ENCODE data around the gene CFAP20DC.
A peak's percentile ranks its signal among the peaks of the same experiment; 100 is the strongest.

The CFAP20DC gene

DNA sequence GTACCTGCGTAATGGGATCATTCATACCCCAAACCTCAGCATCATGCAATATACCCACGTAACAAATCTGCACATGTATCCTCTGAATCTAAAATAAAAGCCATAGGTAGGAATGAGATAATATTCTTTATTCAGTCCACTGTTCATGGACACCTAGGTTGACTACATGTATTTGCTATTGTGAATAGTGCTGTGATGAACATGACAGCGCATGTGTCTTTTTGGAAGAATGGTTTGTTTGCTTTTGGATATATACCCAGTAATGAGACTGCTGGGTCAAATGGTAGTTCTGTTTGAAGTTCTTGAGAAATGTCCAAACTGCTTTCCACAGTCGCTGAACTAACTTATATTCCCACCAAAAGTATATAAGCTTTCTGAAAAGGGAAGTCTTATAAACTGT, 265.4 kb downstream of the CFAP20DC start:
- no peak overlapping the region for H3K4me3 ChIP-seq (ENCODE audit: low read depth, low read length)
- DNase-seq (ENCODE audit: low read depth), result no peak
- no peak for TF ChIP-seq MYC (IDR thresholded peaks at IDR 0.05; ENCODE audit: low read depth, low read length)
- no peak for TF ChIP-seq POLR2A (IDR thresholded peaks at IDR 0.05; ENCODE audit: extremely low read depth, insufficient read length)
- TF ChIP-seq, protein P1, sequence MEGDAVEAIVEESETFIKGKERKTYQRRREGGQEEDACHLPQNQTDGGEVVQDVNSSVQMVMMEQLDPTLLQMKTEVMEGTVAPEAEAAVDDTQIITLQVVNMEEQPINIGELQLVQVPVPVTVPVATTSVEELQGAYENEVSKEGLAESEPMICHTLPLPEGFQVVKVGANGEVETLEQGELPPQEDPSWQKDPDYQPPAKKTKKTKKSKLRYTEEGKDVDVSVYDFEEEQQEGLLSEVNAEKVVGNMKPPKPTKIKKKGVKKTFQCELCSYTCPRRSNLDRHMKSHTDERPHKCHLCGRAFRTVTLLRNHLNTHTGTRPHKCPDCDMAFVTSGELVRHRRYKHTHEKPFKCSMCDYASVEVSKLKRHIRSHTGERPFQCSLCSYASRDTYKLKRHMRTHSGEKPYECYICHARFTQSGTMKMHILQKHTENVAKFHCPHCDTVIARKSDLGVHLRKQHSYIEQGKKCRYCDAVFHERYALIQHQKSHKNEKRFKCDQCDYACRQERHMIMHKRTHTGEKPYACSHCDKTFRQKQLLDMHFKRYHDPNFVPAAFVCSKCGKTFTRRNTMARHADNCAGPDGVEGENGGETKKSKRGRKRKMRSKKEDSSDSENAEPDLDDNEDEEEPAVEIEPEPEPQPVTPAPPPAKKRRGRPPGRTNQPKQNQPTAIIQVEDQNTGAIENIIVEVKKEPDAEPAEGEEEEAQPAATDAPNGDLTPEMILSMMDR (IDR thresholded peaks at IDR 0.05; ENCODE audit: low read depth, low read length), result no peak
- TF ChIP-seq, protein P2, sequence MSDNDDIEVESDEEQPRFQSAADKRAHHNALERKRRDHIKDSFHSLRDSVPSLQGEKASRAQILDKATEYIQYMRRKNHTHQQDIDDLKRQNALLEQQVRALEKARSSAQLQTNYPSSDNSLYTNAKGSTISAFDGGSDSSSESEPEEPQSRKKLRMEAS (IDR thresholded peaks at IDR 0.05; ENCODE audit: low read depth, low read length), result no peak

DNA sequence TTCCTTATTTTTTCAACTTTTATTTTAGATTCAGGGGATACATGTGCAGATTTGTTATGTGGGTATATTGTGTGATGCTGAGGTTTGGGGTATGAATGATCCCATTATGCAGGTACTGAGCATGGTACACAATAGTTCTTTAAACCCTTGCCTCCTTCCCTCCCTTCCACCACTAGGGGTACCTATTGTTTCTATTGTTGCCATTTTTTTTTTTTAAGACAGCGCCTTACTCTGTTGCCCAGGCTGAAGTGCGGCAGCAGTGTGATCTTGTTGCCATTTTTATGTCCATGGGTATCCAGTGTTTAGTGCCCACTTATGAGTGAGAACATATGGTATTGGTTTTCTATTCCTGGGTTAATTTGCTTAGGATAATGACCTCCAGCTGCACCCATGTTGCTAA, 266.0 kb downstream of the CFAP20DC start:
- TF ChIP-seq, protein P1 (IDR thresholded peaks at IDR 0.05; ENCODE audit: low read depth, low read length), result peak; percentile 5
- no peak for TF ChIP-seq POLR2A (IDR thresholded peaks at IDR 0.05; ENCODE audit: extremely low read depth, insufficient read length)
- no peak for DNase-seq (ENCODE audit: low read depth)
- H3K4me3 ChIP-seq (ENCODE audit: low read depth, low read length), result no peak overlapping the region

DNA sequence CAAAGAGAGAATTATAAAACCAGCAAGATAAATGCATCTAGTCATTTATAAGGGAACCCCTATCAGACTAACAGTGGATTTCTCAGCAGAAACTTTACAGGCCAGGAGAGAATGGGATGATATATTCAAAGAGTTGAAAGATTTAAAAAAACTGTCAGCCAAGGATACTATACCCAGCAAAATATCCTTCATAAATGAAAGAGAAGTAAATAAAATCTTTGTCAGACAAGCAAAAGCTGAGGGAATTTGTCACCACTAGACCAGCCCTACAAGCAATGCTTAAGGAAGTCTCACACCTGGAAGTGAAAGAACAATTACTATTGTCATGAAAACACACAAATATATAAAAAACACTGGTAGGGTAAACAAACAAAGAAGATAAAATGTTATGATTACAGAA, 269.9 kb downstream of the CFAP20DC start:
- no peak overlapping the region for H3K4me3 ChIP-seq (ENCODE audit: low read depth, low read length)
- TF ChIP-seq, protein P1 (IDR thresholded peaks at IDR 0.05; ENCODE audit: low read depth, low read length), result no peak
- TF ChIP-seq MYC (IDR thresholded peaks at IDR 0.05; ENCODE audit: low read depth, low read length) (no peak), POLR2A (IDR thresholded peaks at IDR 0.05; ENCODE audit: extremely low read depth, insufficient read length) (no peak)
- TF ChIP-seq, protein P2 (IDR thresholded peaks at IDR 0.05; ENCODE audit: low read depth, low read length), result no peak
- no peak for DNase-seq (ENCODE audit: low read depth)

DNA sequence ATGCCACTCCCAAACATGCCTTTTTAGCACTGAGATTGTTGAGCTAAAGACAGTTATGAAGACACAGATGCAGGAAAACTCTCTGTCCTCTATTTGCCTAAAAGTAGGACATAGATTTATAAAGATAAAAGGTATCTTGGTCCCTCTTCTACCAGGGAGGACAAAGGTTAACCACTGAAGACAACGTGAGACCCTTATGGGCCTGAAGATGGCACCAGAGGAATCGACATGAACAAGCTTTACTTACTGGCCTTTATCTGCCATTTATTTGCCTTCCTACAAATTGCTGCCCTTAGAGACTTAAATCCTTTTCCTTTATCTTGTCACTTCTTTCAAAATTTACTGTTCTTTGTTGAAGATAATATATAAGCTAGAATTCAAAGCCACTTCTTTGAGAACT, 273.6 kb downstream of the CFAP20DC start:
- no peak for TF ChIP-seq MYC (IDR thresholded peaks at IDR 0.05; ENCODE audit: low read depth, low read length)
- TF ChIP-seq, protein P1 (IDR thresholded peaks at IDR 0.05; ENCODE audit: low read depth, low read length), result no peak
- no peak for TF ChIP-seq POLR2A (IDR thresholded peaks at IDR 0.05; ENCODE audit: extremely low read depth, insufficient read length)
- TF ChIP-seq, protein P2 (IDR thresholded peaks at IDR 0.05; ENCODE audit: low read depth, low read length), result no peak
- DNase-seq (ENCODE audit: low read depth), result peak; percentile 8
- H3K4me3 ChIP-seq (ENCODE audit: low read depth, low read length), result no peak overlapping the region

DNA sequence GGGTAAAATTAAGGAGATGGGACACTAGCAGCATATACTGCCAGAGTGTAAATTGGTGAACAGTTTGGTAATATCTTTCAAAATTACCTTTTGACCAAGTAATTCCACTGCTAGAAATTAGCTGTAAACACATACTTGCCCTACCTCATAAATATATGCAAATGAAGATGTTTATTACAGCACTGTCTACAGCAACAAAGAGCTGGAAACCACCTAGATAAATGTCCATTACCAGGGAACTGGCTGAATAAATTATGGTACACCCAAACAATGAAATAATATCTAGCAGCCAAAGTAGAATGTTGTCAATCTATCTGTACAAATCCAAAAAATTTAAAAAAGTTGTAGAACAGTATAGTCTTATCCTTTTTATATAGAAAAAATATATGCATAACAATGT, 277.4 kb downstream of the CFAP20DC start:
- no peak for DNase-seq (ENCODE audit: low read depth)
- no peak overlapping the region for H3K4me3 ChIP-seq (ENCODE audit: low read depth, low read length)
- TF ChIP-seq, protein P2 (IDR thresholded peaks at IDR 0.05; ENCODE audit: low read depth, low read length), result no peak
- no peak for TF ChIP-seq POLR2A (IDR thresholded peaks at IDR 0.05; ENCODE audit: extremely low read depth, insufficient read length)
- TF ChIP-seq, protein P1 (IDR thresholded peaks at IDR 0.05; ENCODE audit: low read depth, low read length), result no peak

DNA sequence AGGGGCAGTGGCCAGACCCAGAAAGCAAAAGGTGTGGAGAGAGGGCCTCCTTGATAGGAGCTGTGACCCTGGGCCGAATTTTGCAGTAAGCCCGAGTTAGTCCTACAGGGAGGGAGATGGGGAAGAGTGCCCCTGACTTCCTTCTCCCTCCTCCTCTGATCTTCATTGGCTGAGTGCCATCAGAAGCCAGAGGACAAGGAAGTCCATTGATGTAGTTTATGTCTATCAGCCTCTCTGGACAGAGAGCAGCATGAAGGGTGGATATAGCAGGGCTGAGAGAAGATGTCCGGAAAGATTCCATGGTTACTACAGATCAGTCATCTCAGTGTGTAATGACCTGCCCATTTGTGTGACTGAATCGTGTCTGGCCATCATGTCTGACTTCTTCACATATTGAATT, 280.8 kb downstream of the CFAP20DC start:
- DNase-seq (ENCODE audit: low read depth), result no peak
- TF ChIP-seq POLR2A (IDR thresholded peaks at IDR 0.05; ENCODE audit: extremely low read depth, insufficient read length), result no peak
- TF ChIP-seq, protein P1 (IDR thresholded peaks at IDR 0.05; ENCODE audit: low read depth, low read length), result no peak
- TF ChIP-seq, protein P2 (IDR thresholded peaks at IDR 0.05; ENCODE audit: low read depth, low read length), result no peak
- TF ChIP-seq MYC (IDR thresholded peaks at IDR 0.05; ENCODE audit: low read depth, low read length), result no peak
- H3K4me3 ChIP-seq (ENCODE audit: low read depth, low read length), result no peak overlapping the region
